Bronchus fibroblast of lung (primary cell): ENCODE results near the gene SSX4B. TPM values are rescaled to one million over a fixed set of nuclear protein-coding genes. Genes with fewer than 3 reads are reported as not detected.

Experiments used
- total RNA-seq: library from RNA; depleted of rRNA; stranded (reverse); fragments of >200 nt; gene quantifications from 2 replicates; pipeline ENCODE4 v1.2.3, GENCODE V29; 2015

The SSX4B gene
- not detected in 2 replicates for total RNA-seq

GRCh38 chrX:48411860-48412259 lies at the start of gene SSX4B:
Gene SSX4B, minus strand, starts transcription at chrX:48411960. Its CDS starts 588 bp downstream, at chrX:48411372.

GRCh38 chrX:48383239-48383638 lies 28.5 kb downstream of the SSX4B start, which contains the start of gene SSX4:
Gene SSX4, plus strand, starts transcription at chrX:48383539. Its CDS starts 515 bp downstream, at chrX:48384054.

GRCh38 chrX:48356315-48357094 lies 55.3 kb downstream of the SSX4B start, which contains the start of gene SSX3:
Gene SSX3, minus strand, starts transcription at chrX:48356703. Its CDS starts 1,454 bp downstream, at chrX:48355249.

Other genes with a start within 250 kb of the SSX4B start
- gene SSX5, start 215.2 kb downstream of the SSX4B start, total RNA-seq, result not detected in 2 replicates
- gene SSX1, start 156.6 kb downstream of the SSX4B start, total RNA-seq, result not detected in 2 replicates
- not detected in 2 replicates for gene SSX3, start 55.3 kb downstream of the SSX4B start, total RNA-seq
- gene SSX4, start 28.4 kb downstream of the SSX4B start, total RNA-seq, result not detected in 2 replicates
- 57.7 and 63.6 TPM in 2 replicates for gene SLC38A5, start 58.3 kb upstream of the SSX4B start, total RNA-seq
- 82.4 and 98.2 TPM in 2 replicates for gene FTSJ1, start 64.2 kb upstream of the SSX4B start, total RNA-seq
- gene PORCN, start 97.0 kb upstream of the SSX4B start, total RNA-seq, result 11.8 and 19.2 TPM in 2 replicates
- 254 and 300 TPM in 2 replicates for gene EBP, start 109.8 kb upstream of the SSX4B start, total RNA-seq
- gene TBC1D25, start 127.8 kb upstream of the SSX4B start, total RNA-seq, result 10.1 and 10.3 TPM in 2 replicates
- gene RBM3, start 162.5 kb upstream of the SSX4B start, total RNA-seq, result 250 and 253 TPM in 2 replicates
- 131 and 149 TPM in 2 replicates for gene WDR13, start 185.5 kb upstream of the SSX4B start, total RNA-seq